ENCODE measurements around the gene ZNF143.
"Not testable (repeated sequence)": the region's sequence is repeated elsewhere in the genome, so short reads cannot be mapped to it uniquely, and the experiment has no call there.

Gene ZNF143

DNA sequence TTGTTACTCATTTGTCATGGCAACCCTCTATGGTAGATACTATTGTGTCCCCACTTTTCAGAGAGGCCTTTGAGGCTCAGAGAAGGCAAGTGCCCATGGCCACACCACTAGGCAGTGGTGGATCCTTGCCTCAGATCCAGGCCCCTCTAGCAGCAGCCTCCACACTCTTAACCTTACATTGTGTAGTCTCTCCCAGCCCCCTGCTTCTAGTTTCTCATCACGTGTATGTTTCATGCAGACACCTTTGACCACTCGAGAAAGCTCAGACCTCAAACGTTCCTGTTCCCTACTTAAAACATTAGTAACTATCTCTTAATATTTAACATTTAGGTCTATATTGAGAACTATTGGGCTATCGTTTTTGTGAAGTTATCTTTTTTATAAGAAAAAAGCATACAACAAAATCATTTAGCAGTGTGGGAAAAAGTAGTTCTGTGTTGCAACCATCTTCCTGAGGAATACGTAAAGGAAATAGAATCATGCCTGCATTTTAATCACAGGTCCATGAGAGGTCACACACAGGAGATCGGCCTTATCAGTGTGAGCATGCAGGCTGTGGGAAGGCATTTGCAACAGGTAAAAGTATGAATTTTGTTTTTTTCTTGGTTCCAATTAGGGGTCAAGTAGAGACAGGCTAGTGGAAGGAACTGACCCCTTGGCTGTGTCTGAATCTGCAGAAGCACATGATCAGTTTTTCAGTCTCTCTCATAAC is 35.1 kb downstream of the ZNF143 start:
- DNase-seq: no peak
- Histone ChIP-seq H3K27me3 (replicated peaks; ENCODE audit: control insufficient read depth, insufficient read depth, low read length, poor library complexity, severe bottlenecking) (no peaks in the 10 kb centered on the region), H3K27ac (ENCODE audit: insufficient read depth, low read length, poor library complexity, severe bottlenecking) (no peak overlapping the region), H3K9me3 (ENCODE audit: control insufficient read depth, low read length) (no peaks in the 10 kb centered on the region), H3K4me1 (ENCODE audit: control insufficient read depth, insufficient read depth, low read length, poor library complexity, severe bottlenecking) (no peaks in the 10 kb centered on the region), H3K36me3 (ENCODE audit: control insufficient read depth, insufficient read depth, low read length) (peaks cover 66% of the 10 kb centered on the region), H3K4me3 (ENCODE audit: insufficient read depth, low read depth, low read length, poor library complexity, severe bottlenecking) (no peak overlapping the region)

DNA sequence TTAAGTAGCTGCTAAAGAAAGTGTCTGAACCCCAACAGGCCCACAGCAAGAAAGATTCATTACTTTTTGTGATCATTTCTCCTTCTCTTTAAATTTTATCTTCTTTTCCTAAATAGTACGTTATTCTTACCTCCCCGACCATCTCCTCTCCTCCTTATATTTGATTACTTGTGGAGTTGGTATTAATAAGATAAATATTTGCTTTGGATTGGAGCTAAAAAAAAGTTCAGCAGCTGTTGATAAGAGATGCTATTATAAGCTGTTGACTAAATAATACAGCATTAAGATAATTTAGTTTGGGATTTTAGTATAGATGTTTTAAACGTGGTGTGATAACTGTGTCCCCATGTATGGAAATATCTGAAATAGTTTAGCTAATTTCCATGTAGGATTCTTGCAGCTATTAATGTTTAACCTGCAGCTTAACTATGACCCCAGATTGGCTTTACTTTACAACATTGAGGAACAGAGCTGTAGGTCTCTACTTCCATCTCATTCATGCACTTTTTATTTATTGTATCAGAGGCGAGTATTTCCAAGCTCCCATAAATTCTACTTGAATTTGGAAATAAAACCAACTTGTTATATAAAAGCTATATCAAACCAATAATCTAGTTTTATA is 37.8 kb downstream of the ZNF143 start:
- no peak for DNase-seq
- Histone ChIP-seq H3K4me1 (ENCODE audit: control insufficient read depth, insufficient read depth, low read length, poor library complexity, severe bottlenecking) (no peaks in the 10 kb centered on the region), H3K27me3 (replicated peaks; ENCODE audit: control insufficient read depth, insufficient read depth, low read length, poor library complexity, severe bottlenecking) (no peaks in the 10 kb centered on the region), H3K27ac (ENCODE audit: insufficient read depth, low read length, poor library complexity, severe bottlenecking) (no peak overlapping the region), H3K36me3 (ENCODE audit: control insufficient read depth, insufficient read depth, low read length) (peaks cover 81% of the 10 kb centered on the region), H3K4me3 (ENCODE audit: insufficient read depth, low read depth, low read length, poor library complexity, severe bottlenecking) (no peak overlapping the region), H3K9me3 (ENCODE audit: control insufficient read depth, low read length) (no peaks in the 10 kb centered on the region)

DNA sequence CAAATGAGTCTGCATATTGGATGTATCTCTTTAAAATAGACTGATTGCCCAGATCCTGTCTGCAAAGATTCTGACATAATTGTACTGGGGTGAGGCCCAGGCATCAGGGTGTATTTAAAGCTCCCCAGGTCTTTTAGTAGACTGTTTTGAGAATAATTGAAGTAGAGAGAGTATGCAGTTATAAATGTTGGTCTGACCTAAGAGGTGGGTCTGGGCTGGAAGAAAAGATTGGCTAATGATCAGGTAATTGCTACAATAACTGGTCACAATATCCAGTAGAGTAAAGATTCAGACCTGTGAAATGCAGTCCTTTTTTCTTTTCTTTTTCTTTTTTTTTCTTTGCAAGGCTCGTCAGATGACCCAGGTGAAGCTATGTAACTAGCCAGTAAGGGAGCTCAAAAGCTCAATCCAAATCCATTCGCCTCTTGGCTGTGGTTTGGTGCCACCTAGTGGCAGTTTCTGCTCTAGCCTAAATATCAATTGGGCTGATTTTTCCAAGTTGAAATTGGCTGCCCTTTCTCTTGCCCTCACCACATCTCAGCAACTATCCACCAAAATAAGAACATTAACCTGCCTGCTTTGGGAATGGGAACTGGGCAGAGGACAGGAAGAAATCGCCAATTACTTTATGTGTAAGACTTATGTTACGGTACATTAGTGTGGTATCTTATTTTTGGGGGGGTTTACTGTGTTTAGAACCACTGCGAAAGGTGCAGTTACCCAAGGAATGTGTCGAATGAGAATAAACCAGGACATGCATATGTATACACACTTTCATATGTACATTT is 45.9 kb downstream of the ZNF143 start:
- H3K27ac ChIP-seq (ENCODE audit: insufficient read depth, low read length, poor library complexity, severe bottlenecking): no peak overlapping the region
- peak; percentile 22 to 64 (median 39) for DNase-seq
- no peaks in the 10 kb centered on the region for H3K27me3 ChIP-seq (replicated peaks; ENCODE audit: control insufficient read depth, insufficient read depth, low read length, poor library complexity, severe bottlenecking)
- no peak overlapping the region for H3K4me3 ChIP-seq (ENCODE audit: insufficient read depth, low read depth, low read length, poor library complexity, severe bottlenecking)
- peaks cover 30% of the 10 kb centered on the region for H3K36me3 ChIP-seq (ENCODE audit: control insufficient read depth, insufficient read depth, low read length)
- H3K4me1 ChIP-seq (ENCODE audit: control insufficient read depth, insufficient read depth, low read length, poor library complexity, severe bottlenecking): no peaks in the 10 kb centered on the region
- H3K9me3 ChIP-seq (ENCODE audit: control insufficient read depth, low read length): no peaks in the 10 kb centered on the region

DNA sequence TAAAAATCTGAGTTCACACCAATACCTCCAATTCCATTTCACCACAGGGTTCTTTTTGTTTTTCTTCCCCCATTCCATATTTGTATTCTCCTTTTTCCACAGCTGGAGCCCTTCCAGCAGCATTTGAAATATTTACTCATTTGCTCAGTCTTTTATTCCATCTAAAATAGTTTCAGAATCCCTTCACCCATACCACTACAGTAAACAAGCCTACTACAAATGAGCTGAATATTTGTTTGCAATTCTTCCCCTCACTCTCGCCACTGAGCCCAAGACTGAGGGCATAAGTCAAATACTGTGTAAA is 46.4 kb downstream of the ZNF143 start:
- Histone ChIP-seq H3K4me3 (ENCODE audit: insufficient read depth, low read depth, low read length, poor library complexity, severe bottlenecking) (no peak overlapping the region), H3K27ac (ENCODE audit: insufficient read depth, low read length, poor library complexity, severe bottlenecking) (no peak overlapping the region)

GRCh38 chr11:9509041-9509440 is 48.2 kb downstream of the ZNF143 start:
- Histone ChIP-seq H3K36me3 (ENCODE audit: control insufficient read depth, insufficient read depth, low read length) (peaks cover 39% of the 10 kb centered on the region), H3K27me3 (replicated peaks; ENCODE audit: control insufficient read depth, insufficient read depth, low read length, poor library complexity, severe bottlenecking) (no peaks in the 10 kb centered on the region), H3K4me3 (ENCODE audit: insufficient read depth, low read depth, low read length, poor library complexity, severe bottlenecking) (no peak overlapping the region), H3K4me1 (ENCODE audit: control insufficient read depth, insufficient read depth, low read length, poor library complexity, severe bottlenecking) (no peaks in the 10 kb centered on the region), H3K27ac (ENCODE audit: insufficient read depth, low read length, poor library complexity, severe bottlenecking) (no peak overlapping the region), H3K9me3 (ENCODE audit: control insufficient read depth, low read length) (no peaks in the 10 kb centered on the region)
- DNase-seq: no peak

More for the DNA sequence above, 46.4 kb downstream of the ZNF143 start:
- H3K9me3 ChIP-seq (ENCODE audit: control insufficient read depth, low read length): no peaks in the 10 kb centered on the region
- no peaks in the 10 kb centered on the region for H3K27me3 ChIP-seq (replicated peaks; ENCODE audit: control insufficient read depth, insufficient read depth, low read length, poor library complexity, severe bottlenecking)
- H3K36me3 ChIP-seq (ENCODE audit: control insufficient read depth, insufficient read depth, low read length): peaks cover 30% of the 10 kb centered on the region
- DNase-seq: no peak
- no peaks in the 10 kb centered on the region for H3K4me1 ChIP-seq (ENCODE audit: control insufficient read depth, insufficient read depth, low read length, poor library complexity, severe bottlenecking)

DNA sequence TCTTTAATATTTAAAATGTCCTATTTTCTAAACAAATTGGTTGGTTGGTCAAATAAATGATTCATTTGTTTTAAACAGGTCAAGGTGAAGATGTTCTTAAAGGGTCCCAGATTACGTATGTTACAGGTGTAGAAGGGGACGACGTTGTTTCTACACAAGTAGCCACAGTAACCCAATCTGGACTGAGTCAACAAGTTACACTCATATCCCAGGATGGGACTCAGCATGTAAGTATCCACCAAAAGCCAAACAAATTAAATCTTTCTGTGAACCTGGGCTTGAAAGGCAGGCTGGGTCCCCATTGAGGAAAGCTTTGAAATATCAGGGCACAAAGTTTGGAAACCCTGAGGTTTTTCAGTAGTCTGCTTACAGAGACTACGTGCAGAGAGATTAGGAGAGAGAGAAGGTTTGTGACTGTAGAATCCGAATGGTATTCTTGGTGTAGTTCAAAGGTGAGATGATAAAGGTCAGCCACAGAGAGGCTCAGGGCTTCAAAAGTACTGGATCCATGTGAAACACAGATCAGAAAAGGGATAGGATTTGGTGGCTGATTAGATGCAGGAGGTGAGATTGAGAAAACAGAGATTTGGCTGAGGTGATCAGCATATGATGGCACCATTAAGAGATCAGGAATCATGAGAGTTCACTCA is 51.7 kb downstream of the ZNF143 start:
- peaks cover 57% of the 10 kb centered on the region for H3K36me3 ChIP-seq (ENCODE audit: control insufficient read depth, insufficient read depth, low read length)
- no peaks in the 10 kb centered on the region for H3K9me3 ChIP-seq (ENCODE audit: control insufficient read depth, low read length)
- H3K4me1 ChIP-seq (ENCODE audit: control insufficient read depth, insufficient read depth, low read length, poor library complexity, severe bottlenecking): no peaks in the 10 kb centered on the region
- no peak overlapping the region for H3K27ac ChIP-seq (ENCODE audit: insufficient read depth, low read length, poor library complexity, severe bottlenecking)
- H3K4me3 ChIP-seq (ENCODE audit: insufficient read depth, low read depth, low read length, poor library complexity, severe bottlenecking): no peak overlapping the region
- no peaks in the 10 kb centered on the region for H3K27me3 ChIP-seq (replicated peaks; ENCODE audit: control insufficient read depth, insufficient read depth, low read length, poor library complexity, severe bottlenecking)
- no peak for DNase-seq

DNA sequence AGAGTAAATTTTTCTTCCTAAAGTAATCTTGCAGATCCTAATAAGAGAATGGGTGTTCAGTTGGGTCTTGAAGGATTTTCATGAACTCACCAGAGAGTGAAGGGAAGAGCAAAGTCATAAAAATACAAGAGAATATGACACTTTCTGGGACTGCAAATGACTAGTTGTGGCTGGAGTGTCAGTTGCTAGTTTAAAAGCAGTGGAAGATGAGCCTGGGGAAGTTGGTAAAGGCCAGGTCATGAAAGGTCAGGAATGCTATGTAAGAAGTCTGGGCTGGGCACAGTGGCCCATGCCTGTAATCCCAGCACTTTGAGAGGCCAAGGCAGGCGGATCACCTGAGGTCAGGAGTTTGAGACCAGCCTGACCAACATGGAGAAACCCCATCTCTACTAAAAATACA is 53.8 kb downstream of the ZNF143 start:
- not testable (repeated sequence) for H3K4me1 ChIP-seq (ENCODE audit: control insufficient read depth, insufficient read depth, low read length, poor library complexity, severe bottlenecking); H3K4me3 ChIP-seq (ENCODE audit: insufficient read depth, low read depth, low read length, poor library complexity, severe bottlenecking); H3K27ac ChIP-seq (ENCODE audit: insufficient read depth, low read length, poor library complexity, severe bottlenecking); H3K27me3 ChIP-seq (replicated peaks; ENCODE audit: control insufficient read depth, insufficient read depth, low read length, poor library complexity, severe bottlenecking); H3K9me3 ChIP-seq (ENCODE audit: control insufficient read depth, low read length); DNase-seq
- H3K36me3 ChIP-seq (ENCODE audit: control insufficient read depth, insufficient read depth, low read length): peaks cover 54% of the 10 kb centered on the region

GRCh38 chr11:9516113-9516512 is 55.3 kb downstream of the ZNF143 start:
- peaks cover 47% of the 10 kb centered on the region for H3K36me3 ChIP-seq (ENCODE audit: control insufficient read depth, insufficient read depth, low read length)

DNA sequence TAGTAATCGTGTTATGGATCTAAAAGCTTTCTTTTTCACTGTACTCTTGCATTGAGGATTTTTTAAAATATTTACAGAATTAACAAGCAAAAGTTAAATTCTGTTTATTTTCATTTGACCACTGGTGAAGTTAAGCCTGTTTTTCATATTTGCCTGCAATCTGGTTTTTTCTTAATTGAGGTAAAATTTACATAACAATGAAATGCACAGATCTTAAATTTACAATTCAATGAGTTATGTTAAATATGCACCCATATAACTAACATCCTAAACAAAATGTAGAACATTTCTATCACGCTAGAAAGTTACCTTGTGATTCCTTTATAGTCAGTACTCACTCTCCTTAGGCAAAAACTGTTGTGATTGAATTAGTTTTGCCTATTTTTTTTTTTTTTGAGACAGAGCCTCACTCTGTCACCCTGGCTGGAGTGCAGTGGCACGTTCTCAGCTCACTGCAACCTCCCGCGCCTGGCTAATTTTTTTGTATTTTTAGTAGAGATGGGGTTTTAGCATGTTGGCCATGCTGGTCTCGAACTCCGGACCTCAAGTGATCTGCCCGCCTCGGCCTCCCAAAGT is 58.1 kb downstream of the ZNF143 start:
- Histone ChIP-seq H3K36me3 (ENCODE audit: control insufficient read depth, insufficient read depth, low read length) (peaks cover 30% of the 10 kb centered on the region), H3K4me1 (ENCODE audit: control insufficient read depth, insufficient read depth, low read length, poor library complexity, severe bottlenecking) (no peaks in the 10 kb centered on the region), H3K27ac (ENCODE audit: insufficient read depth, low read length, poor library complexity, severe bottlenecking) (no peak overlapping the region), H3K27me3 (replicated peaks; ENCODE audit: control insufficient read depth, insufficient read depth, low read length, poor library complexity, severe bottlenecking) (no peaks in the 10 kb centered on the region), H3K9me3 (ENCODE audit: control insufficient read depth, low read length) (no peaks in the 10 kb centered on the region), H3K4me3 (ENCODE audit: insufficient read depth, low read depth, low read length, poor library complexity, severe bottlenecking) (no peak overlapping the region)
- no peak for DNase-seq

More at GRCh38 chr11:9516113-9516512, 55.3 kb downstream of the ZNF143 start:
- H3K27ac ChIP-seq (ENCODE audit: insufficient read depth, low read length, poor library complexity, severe bottlenecking): no peak overlapping the region
- DNase-seq: no peak
- H3K4me1 ChIP-seq (ENCODE audit: control insufficient read depth, insufficient read depth, low read length, poor library complexity, severe bottlenecking): no peaks in the 10 kb centered on the region
- H3K9me3 ChIP-seq (ENCODE audit: control insufficient read depth, low read length): no peaks in the 10 kb centered on the region
- no peaks in the 10 kb centered on the region for H3K27me3 ChIP-seq (replicated peaks; ENCODE audit: control insufficient read depth, insufficient read depth, low read length, poor library complexity, severe bottlenecking)
- no peak overlapping the region for H3K4me3 ChIP-seq (ENCODE audit: insufficient read depth, low read depth, low read length, poor library complexity, severe bottlenecking)

Measured in effector memory CD4-positive, alpha-beta T cell (primary cell).